Lower leg skin (tissue), 3 donors: ENCODE results near the gene CDH15.

ENCODE experiments used
- POLR2A ChIP-seq, 2 donors: fragments of 450-650 bp; IDR thresholded peaks; one replicate each; pipeline ENCODE4 v1.6.1; 2016 to 2017; ENCODE audit warnings: antibody characterized with exemption in 2 of 2, mild to moderate bottlenecking in 1 of 2, moderate library complexity in 1 of 2
- TF ChIP-seq, protein P1 (sequence below), 3 donors: fragments of 450-650 bp; IDR thresholded peaks; one replicate each; pipeline ENCODE4 v1.5.1; 2016; ENCODE audit warnings: antibody characterized with exemption in 3 of 3, mild to moderate bottlenecking in 3 of 3, moderate library complexity in 2 of 3

DNA sequence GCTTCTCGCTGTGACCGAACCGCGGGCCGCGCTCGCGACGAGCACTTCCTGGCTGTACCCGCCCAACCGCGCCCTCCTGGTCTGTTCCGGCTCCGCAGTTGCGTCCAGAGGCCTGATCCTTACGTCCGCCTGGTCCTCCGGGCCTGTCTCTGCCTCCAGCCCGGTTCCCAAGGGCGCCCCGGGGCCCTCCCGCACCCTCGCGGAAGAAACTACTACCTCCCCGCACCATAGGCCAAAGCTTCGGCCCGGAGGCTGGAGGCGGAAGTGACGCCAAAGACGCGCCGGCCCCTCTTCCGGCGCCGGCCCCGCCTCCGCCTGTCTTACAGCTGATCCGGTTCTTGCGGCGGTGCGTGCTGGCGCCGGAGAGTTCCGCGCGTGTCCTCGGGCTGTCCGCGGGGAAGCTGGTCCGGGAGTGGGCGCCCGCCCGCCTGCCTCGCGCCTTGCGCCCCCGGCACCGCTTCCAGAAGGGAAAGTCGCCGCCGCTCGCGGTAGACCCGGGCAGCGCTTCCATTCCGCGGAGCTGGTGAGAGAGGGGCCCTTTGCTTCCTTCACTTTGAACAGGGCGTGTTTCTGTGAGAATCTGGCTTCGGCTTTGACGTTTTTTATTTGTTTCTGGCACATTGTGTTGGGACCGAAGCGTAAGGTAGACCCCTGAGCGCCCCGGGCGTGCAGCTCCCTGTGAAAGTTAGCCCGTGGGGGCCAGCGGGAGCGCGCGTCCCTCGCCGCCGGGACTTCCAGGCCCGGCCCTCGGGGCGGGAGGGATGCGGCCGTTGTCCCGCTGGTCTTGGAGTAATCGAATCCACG is 46.0 kb downstream of the CDH15 start, which contains the start of gene ZNF778:
- TF ChIP-seq, protein P1, sequence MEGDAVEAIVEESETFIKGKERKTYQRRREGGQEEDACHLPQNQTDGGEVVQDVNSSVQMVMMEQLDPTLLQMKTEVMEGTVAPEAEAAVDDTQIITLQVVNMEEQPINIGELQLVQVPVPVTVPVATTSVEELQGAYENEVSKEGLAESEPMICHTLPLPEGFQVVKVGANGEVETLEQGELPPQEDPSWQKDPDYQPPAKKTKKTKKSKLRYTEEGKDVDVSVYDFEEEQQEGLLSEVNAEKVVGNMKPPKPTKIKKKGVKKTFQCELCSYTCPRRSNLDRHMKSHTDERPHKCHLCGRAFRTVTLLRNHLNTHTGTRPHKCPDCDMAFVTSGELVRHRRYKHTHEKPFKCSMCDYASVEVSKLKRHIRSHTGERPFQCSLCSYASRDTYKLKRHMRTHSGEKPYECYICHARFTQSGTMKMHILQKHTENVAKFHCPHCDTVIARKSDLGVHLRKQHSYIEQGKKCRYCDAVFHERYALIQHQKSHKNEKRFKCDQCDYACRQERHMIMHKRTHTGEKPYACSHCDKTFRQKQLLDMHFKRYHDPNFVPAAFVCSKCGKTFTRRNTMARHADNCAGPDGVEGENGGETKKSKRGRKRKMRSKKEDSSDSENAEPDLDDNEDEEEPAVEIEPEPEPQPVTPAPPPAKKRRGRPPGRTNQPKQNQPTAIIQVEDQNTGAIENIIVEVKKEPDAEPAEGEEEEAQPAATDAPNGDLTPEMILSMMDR (IDR thresholded peaks at IDR 0.05) = no peak
- TF ChIP-seq POLR2A (IDR thresholded peaks at IDR 0.05) = no peak
